CD14-positive monocyte (primary cell): ENCODE results near the gene OR10R2. TPM values are rescaled to one million over a fixed set of nuclear protein-coding genes. Genes with fewer than 3 reads are reported as not detected.
A peak's percentile ranks its signal among the peaks of the same experiment; 100 is the strongest.

ENCODE experiments used
- DNase-seq, 3 donors: peaks; one replicate each; pipeline ENCODE4 v3.0.0-alpha.2; 2011 to 2022
- H2AFZ ChIP-seq: 2 replicates; pipeline ENCODE4 v1.6.0; 2012; ENCODE audit warnings: mild to moderate bottlenecking, low read depth, low read length, inconsistent platforms; ENCODE audit not compliant: insufficient read depth, poor library complexity, severe bottlenecking
- H3K27ac ChIP-seq, 2 donors: 1 replicate in 1 of 2; 2 replicates in 1 of 2; pipeline ENCODE4 v1.5.1; 2012 to 2013; ENCODE audit warnings: low read length in 2 of 2, control low read depth in 1 of 2, inconsistent platforms in 1 of 2, low read depth in 1 of 2, mild to moderate bottlenecking in 1 of 2
- H3K27me3 ChIP-seq, 2 donors: one replicate each; pipeline versions ENCODE4 v1.6.0 to v1.6.1; 2011 to 2013; ENCODE audit warnings: low read length in 2 of 2; ENCODE audit not compliant: control insufficient read depth in 2 of 2, insufficient read depth in 2 of 2
- H3K36me3 ChIP-seq, 2 donors: replicated peaks in 1 of 2; 1 replicate in 1 of 2; 2 replicates in 1 of 2; pipeline versions ENCODE4 v1.5.1 to v1.6.1; 2012 to 2013; ENCODE audit warnings: low read length in 2 of 2, control low read depth in 1 of 2, inconsistent platforms in 1 of 2, mild to moderate bottlenecking in 1 of 2; ENCODE audit not compliant: insufficient read depth in 2 of 2, control insufficient read depth in 1 of 2
- H3K4me1 ChIP-seq, 2 donors: 1 replicate in 1 of 2; 2 replicates in 1 of 2; pipeline versions ENCODE4 v1.5.1 to v1.6.1; 2012 to 2013; ENCODE audit warnings: low read length in 2 of 2, control low read depth in 1 of 2, inconsistent platforms in 1 of 2, mild to moderate bottlenecking in 1 of 2, moderate library complexity in 1 of 2; ENCODE audit not compliant: insufficient read depth in 2 of 2, control insufficient read depth in 1 of 2
- H3K4me2 ChIP-seq: replicated peaks from 2 replicates; pipeline ENCODE3; 2012; ENCODE audit warnings: low read length, moderate library complexity, mild to moderate bottlenecking; ENCODE audit not compliant: poor library complexity, severe bottlenecking; ENCODE audit errors: extremely low read depth
- H3K4me3 ChIP-seq, 3 experiments: fragments of 200-600 bp in 1 of 3; sonication (generic) in 1 of 3; replicated peaks in 1 of 3; 1 replicate in 2 of 3; 2 replicates in 1 of 3; pipeline ENCODE4 v1.5.1; 2011 to 2013; ENCODE audit warnings: low read length in 3 of 3, mild to moderate bottlenecking in 3 of 3, control low read depth in 2 of 3, low read depth in 2 of 3, inconsistent platforms in 1 of 3, moderate library complexity in 1 of 3
- H3K79me2 ChIP-seq: 2 replicates; pipeline ENCODE4 v1.6.0; 2012; ENCODE audit warnings: mild to moderate bottlenecking, control low read depth, inconsistent platforms, low read length, moderate library complexity; ENCODE audit not compliant: insufficient read depth
- H3K9ac ChIP-seq: 2 replicates; pipeline ENCODE4 v1.6.0; 2017; ENCODE audit warnings: low read length, mild to moderate bottlenecking; ENCODE audit not compliant: insufficient read depth, poor library complexity, severe bottlenecking
- H3K9me3 ChIP-seq, 2 donors: replicated peaks in 1 of 2; 1 replicate in 1 of 2; 2 replicates in 1 of 2; pipeline versions ENCODE4 v1.5.1 to v1.6.1; 2012 to 2013; ENCODE audit warnings: low read length in 2 of 2, control low read depth in 1 of 2; ENCODE audit not compliant: control insufficient read depth in 1 of 2, insufficient read depth in 1 of 2
- H4K20me1 ChIP-seq: 2 replicates; pipeline ENCODE4 v1.6.0; 2012; ENCODE audit warnings: mild to moderate bottlenecking, low read length, control low read depth, moderate library complexity; ENCODE audit not compliant: insufficient read depth
- H3K27ac Mint-ChIP-seq, 7 donors: one replicate each; pipeline ENCODE4 v1.8.0; 2020; ENCODE audit warnings: mild to moderate bottlenecking in 7 of 7, mixed read lengths in 7 of 7, moderate library complexity in 6 of 7, inconsistent platforms in 2 of 7
- H3K27me3 Mint-ChIP-seq, 3 donors: one replicate each; pipeline ENCODE4 v1.8.0; 2021 to 2022; ENCODE audit warnings: low read depth in 3 of 3, mild to moderate bottlenecking in 3 of 3, mixed read lengths in 3 of 3, moderate library complexity in 3 of 3, inconsistent platforms in 1 of 3
- H3K36me3 Mint-ChIP-seq, 2 donors: one replicate each; pipeline ENCODE4 v1.8.0; 2020; ENCODE audit warnings: mixed read lengths in 2 of 2, inconsistent platforms in 1 of 2, mild to moderate bottlenecking in 1 of 2
- H3K4me1 Mint-ChIP-seq: one replicate; pipeline ENCODE4 v1.8.0; 2020; ENCODE audit warnings: mild to moderate bottlenecking, mixed read lengths
- H3K4me3 Mint-ChIP-seq, 2 donors: one replicate each; pipeline ENCODE4 v1.8.0; 2020; ENCODE audit warnings: mild to moderate bottlenecking in 2 of 2, mixed read lengths in 2 of 2, moderate library complexity in 1 of 2
- H3K9me3 Mint-ChIP-seq, 7 donors: one replicate each; pipeline ENCODE4 v1.8.0; 2020 to 2022; ENCODE audit warnings: mixed read lengths in 7 of 7, mild to moderate bottlenecking in 6 of 7, moderate library complexity in 6 of 7, inconsistent platforms in 2 of 7
- WGBS: methylation state at CpG from one replicate; pipeline ENCODE4 v1.1.5; 2013; ENCODE audit warnings: missing lambda C conversion rate; ENCODE audit not compliant: insufficient coverage; 5-methylcytosine and 5-hydroxymethylcytosine counted together
- intact Hi-C, 2 donors: fragments of 100-400 bp; cut with micrococcal nuclease; formaldehyde crosslinking; loops; one replicate each; pipeline versions ENCODE4 v1.15.0 to v1.15.1; 2023
- polyA plus RNA-seq, 3 donors: library from polyadenylated mRNA; depleted of rRNA in 1 of 3; unstranded in 2 of 3; stranded (reverse) in 1 of 3; fragments of 300-500 nt in 2 of 3; fragments of >200 nt in 1 of 3; fragmentation: Illumina TruSeq in 2 of 3; gene quantifications; 1 replicate in 2 of 3; 2 replicates in 1 of 3; pipeline ENCODE4 v1.2.3, GENCODE V29; 2012 to 2021
- TF ChIP-seq, protein P1 (sequence below): fragments of 200-600 bp; IDR thresholded peaks from one replicate; pipeline ENCODE4 v1.8.0; 2022; ENCODE audit warnings: antibody characterized with exemption, mild to moderate bottlenecking

The OR10R2 gene
- polyA plus RNA-seq, 3 donors, result not detected

DNA sequence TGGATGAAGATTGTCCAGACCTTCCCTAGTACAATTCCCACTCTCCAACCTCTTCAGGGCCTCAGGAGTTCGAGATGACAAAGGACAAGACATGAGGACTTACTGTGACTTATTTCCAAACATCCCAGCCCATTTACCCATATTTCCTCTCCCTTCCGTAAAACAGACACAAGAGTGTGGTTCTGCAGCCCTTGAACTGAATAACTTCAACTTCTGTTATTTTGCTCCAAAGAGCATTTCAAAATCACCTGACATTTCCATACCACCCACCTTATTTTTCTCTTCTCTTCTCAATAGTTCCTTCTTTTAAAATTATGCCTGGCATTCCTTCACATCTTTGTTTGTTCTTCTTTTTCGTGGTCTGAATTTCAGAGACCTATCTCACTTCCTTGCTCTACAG lies 37.3 kb upstream of the OR10R2 start:
- intact Hi-C loops, result no loop called here
- H3K27me3 Mint-ChIP-seq, result peaks cover 0 to 4% (median 0%) of the 10 kb centered on the region in 3 donors
- TF ChIP-seq, protein P1, sequence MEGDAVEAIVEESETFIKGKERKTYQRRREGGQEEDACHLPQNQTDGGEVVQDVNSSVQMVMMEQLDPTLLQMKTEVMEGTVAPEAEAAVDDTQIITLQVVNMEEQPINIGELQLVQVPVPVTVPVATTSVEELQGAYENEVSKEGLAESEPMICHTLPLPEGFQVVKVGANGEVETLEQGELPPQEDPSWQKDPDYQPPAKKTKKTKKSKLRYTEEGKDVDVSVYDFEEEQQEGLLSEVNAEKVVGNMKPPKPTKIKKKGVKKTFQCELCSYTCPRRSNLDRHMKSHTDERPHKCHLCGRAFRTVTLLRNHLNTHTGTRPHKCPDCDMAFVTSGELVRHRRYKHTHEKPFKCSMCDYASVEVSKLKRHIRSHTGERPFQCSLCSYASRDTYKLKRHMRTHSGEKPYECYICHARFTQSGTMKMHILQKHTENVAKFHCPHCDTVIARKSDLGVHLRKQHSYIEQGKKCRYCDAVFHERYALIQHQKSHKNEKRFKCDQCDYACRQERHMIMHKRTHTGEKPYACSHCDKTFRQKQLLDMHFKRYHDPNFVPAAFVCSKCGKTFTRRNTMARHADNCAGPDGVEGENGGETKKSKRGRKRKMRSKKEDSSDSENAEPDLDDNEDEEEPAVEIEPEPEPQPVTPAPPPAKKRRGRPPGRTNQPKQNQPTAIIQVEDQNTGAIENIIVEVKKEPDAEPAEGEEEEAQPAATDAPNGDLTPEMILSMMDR, result no peak
- Histone ChIP-seq H3K4me1 (peaks cover 46 to 49% of the 10 kb centered on the region in 2 donors), H3K4me3 (no peak overlapping the region), H3K9me3 (peaks cover 0 to 13% of the 10 kb centered on the region in 2 donors), H3K27ac (peak overlapping the region in 1 of 2 donors; percentile 27), H3K36me3 (no peaks in the 10 kb centered on the region), H3K27me3 (no peaks in the 10 kb centered on the region), H3K9ac (no peak overlapping the region), H2AFZ (no peak overlapping the region), H3K4me2 (peak overlapping the region; percentile 35), H4K20me1 (no peaks in the 10 kb centered on the region), H3K79me2 (no peaks in the 10 kb centered on the region)
- H3K27ac Mint-ChIP-seq, result peak overlapping the region; percentile 1 to 82 (median 46)
- WGBS, result 4% methylated on average over 3 of the region's 3 CpGs
- peak overlapping the region in 1 of 2 donors; percentile 54 for H3K4me3 Mint-ChIP-seq
- DNase-seq, result peak; percentile 8 to 31 (median 17)
- H3K4me1 Mint-ChIP-seq, result peaks cover 56% of the 10 kb centered on the region
- H3K9me3 Mint-ChIP-seq, result peaks cover 5 to 18% (median 11%) of the 10 kb centered on the region in 7 donors
- H3K36me3 Mint-ChIP-seq, result peaks cover 0 to 5% of the 10 kb centered on the region in 2 donors

DNA sequence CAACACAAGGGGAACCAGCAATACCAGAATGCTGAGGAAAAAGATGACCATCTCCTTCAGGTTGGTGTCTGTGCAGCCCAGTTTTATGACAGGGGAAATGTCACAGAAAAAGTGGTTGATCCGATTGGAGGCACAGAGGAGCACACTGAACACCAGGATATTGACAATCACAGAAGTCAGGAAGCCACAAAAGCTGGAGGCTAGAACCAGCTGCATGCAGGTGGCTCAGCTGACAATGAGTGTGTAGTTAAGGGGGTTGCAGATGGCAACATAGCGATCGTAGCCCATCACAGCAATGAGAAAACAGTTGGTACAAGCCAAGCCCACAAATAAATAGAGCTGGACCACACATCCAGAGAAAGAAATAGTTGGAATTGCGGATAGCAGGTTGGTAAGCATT lies 26.6 kb upstream of the OR10R2 start:
- DNase-seq, result no peak
- intact Hi-C loops, result no loop called here
- no peak overlapping the region for H3K9ac ChIP-seq
- TF ChIP-seq, protein P1, result no peak
- Mint-ChIP-seq H3K36me3 (no peaks in the 10 kb centered on the region), H3K4me3 (no peak overlapping the region), H3K27ac (no peak overlapping the region), H3K4me1 (peaks cover 18% of the 10 kb centered on the region), H3K9me3 (peaks cover 0 to 3% (median 3%) of the 10 kb centered on the region in 7 donors), H3K27me3 (peaks cover 1 to 4% (median 3%) of the 10 kb centered on the region in 3 donors)
- no peaks in the 10 kb centered on the region for H4K20me1 ChIP-seq
- H3K27me3 ChIP-seq, result no peaks in the 10 kb centered on the region
- H3K27ac ChIP-seq, result no peak overlapping the region
- no peaks in the 10 kb centered on the region for H3K9me3 ChIP-seq
- no peak overlapping the region for H3K4me3 ChIP-seq
- H3K36me3 ChIP-seq, result no peaks in the 10 kb centered on the region
- H3K4me1 ChIP-seq, result peaks cover 8 to 17% of the 10 kb centered on the region in 2 donors
- no peak overlapping the region for H3K4me2 ChIP-seq
- 92% methylated on average over 1 of the region's 4 CpGs for WGBS
- no peak overlapping the region for H2AFZ ChIP-seq
- H3K79me2 ChIP-seq, result no peaks in the 10 kb centered on the region
